GM18505 (cell line): ENCODE measurements around the gene PTPRD.

Experiments used
- ATAC-seq: cut with Tn5 transposase; IDR thresholded peaks from one replicate; pipeline ENCODE4 v1.9.1; 2021; ENCODE audit not compliant: unreplicated experiment
- POLR2A ChIP-seq: IDR thresholded peaks from 4 replicates; pipeline ENCODE4 v1.6.1; 2011; ENCODE audit warnings: borderline replicate concordance; ENCODE audit not compliant: insufficient read depth, insufficient read length; ENCODE audit errors: extremely low read depth

PTPRD gene

GRCh38 chr9:8589476-8589875 lies 2023.3 kb downstream of the PTPRD start:
- no peak for ATAC-seq
- TF ChIP-seq POLR2A = no peak

- no peak for ATAC-seq
- no peak for TF ChIP-seq POLR2A
Observed at GRCh38 chr9:8585036-8585435, 2027.8 kb downstream of the PTPRD start.

GRCh38 chr9:8579661-8580060 lies 2033.1 kb downstream of the PTPRD start:
- TF ChIP-seq POLR2A = no peak
- ATAC-seq = no peak

- TF ChIP-seq POLR2A = no peak
- no peak for ATAC-seq
Observed at GRCh38 chr9:8576741-8577140, 2036.1 kb downstream of the PTPRD start.

- no peak for TF ChIP-seq POLR2A
- no peak for ATAC-seq
Observed at GRCh38 chr9:8574846-8575245, 2038.0 kb downstream of the PTPRD start.

- TF ChIP-seq POLR2A = no peak
- no peak for ATAC-seq
Observed at GRCh38 chr9:8572209-8572608, 2040.6 kb downstream of the PTPRD start.

- no peak for ATAC-seq
- TF ChIP-seq POLR2A = no peak
Observed at GRCh38 chr9:8571643-8572042, 2041.2 kb downstream of the PTPRD start.

- TF ChIP-seq POLR2A = no peak
- ATAC-seq = no peak
Observed at GRCh38 chr9:8570776-8571175, 2042.0 kb downstream of the PTPRD start.

GRCh38 chr9:8569823-8570222 lies 2043.0 kb downstream of the PTPRD start:
- no peak for ATAC-seq

GRCh38 chr9:8567963-8568579 lies 2044.7 kb downstream of the PTPRD start:
- ATAC-seq = no peak
- TF ChIP-seq POLR2A = no peak

More at GRCh38 chr9:8569823-8570222, 2043.0 kb downstream of the PTPRD start:
- no peak for TF ChIP-seq POLR2A

- ATAC-seq = no peak
- TF ChIP-seq POLR2A = no peak
Observed at GRCh38 chr9:8564960-8565359, 2047.8 kb downstream of the PTPRD start.

GRCh38 chr9:8560560-8561525 lies 2052.0 kb downstream of the PTPRD start:
- TF ChIP-seq POLR2A = no peak

GRCh38 chr9:8558176-8558575 lies 2054.6 kb downstream of the PTPRD start:
- no peak for ATAC-seq
- TF ChIP-seq POLR2A = no peak

More at GRCh38 chr9:8560560-8561525, 2052.0 kb downstream of the PTPRD start:
- no peak for ATAC-seq
